AML-193 (cell line): ENCODE results near the gene ADH1C.
"Not testable (repeated sequence)": the region's sequence is repeated elsewhere in the genome, so short reads cannot be mapped to it uniquely, and the experiment has no call there.

Source experiments
- DNase-seq, 2 experiments: peaks; one replicate each; lab custom pipeline; 2025; lab: John Stamatoyannopoulos, UW

ADH1C gene

GRCh38 chr4:99352602-99353537 is at the start of gene ADH1C:
Gene ADH1C, minus strand, starts transcription at chr4:99352746. Its CDS starts 71 bp downstream, at chr4:99352675.
- no peak for DNase-seq

GRCh38 chr4:99400831-99401230 is 48.3 kb upstream of the ADH1C start:
- DNase-seq = no peak

GRCh38 chr4:99399017-99399416 is 46.5 kb upstream of the ADH1C start:
- DNase-seq = no peak

GRCh38 chr4:99395595-99396364 is 43.2 kb upstream of the ADH1C start:
- no peak for DNase-seq

- no peak for DNase-seq
Observed at GRCh38 chr4:99394896-99395295, 42.4 kb upstream of the ADH1C start.

- DNase-seq = no peak
Observed at GRCh38 chr4:99390055-99390454, 37.5 kb upstream of the ADH1C start.

- DNase-seq = no peak
Observed at GRCh38 chr4:99389606-99390005, 37.1 kb upstream of the ADH1C start.

- DNase-seq = no peak
Observed at GRCh38 chr4:99383833-99384392, 31.4 kb upstream of the ADH1C start.

- DNase-seq = no peak
Observed at GRCh38 chr4:99383399-99383798, 30.9 kb upstream of the ADH1C start.

- DNase-seq = no peak
Observed at GRCh38 chr4:99382745-99383360, 30.3 kb upstream of the ADH1C start.

GRCh38 chr4:99381588-99382175 is 29.1 kb upstream of the ADH1C start:
- no peak for DNase-seq

GRCh38 chr4:99379571-99379970 is 27.0 kb upstream of the ADH1C start:
- no peak for DNase-seq

- DNase-seq = no peak
Observed at GRCh38 chr4:99378876-99379275, 26.3 kb upstream of the ADH1C start.

- DNase-seq = not testable (repeated sequence)
Observed at GRCh38 chr4:99377341-99377740, 24.8 kb upstream of the ADH1C start.

- DNase-seq = not testable (repeated sequence)
Observed at GRCh38 chr4:99372464-99372863, 19.9 kb upstream of the ADH1C start.

GRCh38 chr4:99367817-99368216 is 15.3 kb upstream of the ADH1C start:
- not testable (repeated sequence) for DNase-seq

- DNase-seq = no peak
Observed at GRCh38 chr4:99366491-99366890, 13.9 kb upstream of the ADH1C start.

GRCh38 chr4:99362768-99363167 is 10.2 kb upstream of the ADH1C start:
- DNase-seq = no peak

- no peak for DNase-seq
Observed at GRCh38 chr4:99361899-99362275, 9.3 kb upstream of the ADH1C start.

GRCh38 chr4:99361268-99361898 is 8.8 kb upstream of the ADH1C start:
- no peak for DNase-seq

GRCh38 chr4:99359480-99360204 is 7.1 kb upstream of the ADH1C start:
- DNase-seq = no peak
